PC-3 (cell line): ENCODE measurements around the gene GFRA1.

ENCODE experiments used
- EZH2 ChIP-seq: fragments of 300-600 bp; sonication (generic); IDR thresholded peaks from one replicate; pipeline ENCODE4 v1.6.1; 2017; ENCODE audit warnings: antibody characterized with exemption, mild to moderate bottlenecking, low read length; ENCODE audit not compliant: unreplicated experiment
- EZH2phosphoT487 ChIP-seq: fragments of 300-600 bp; sonication (generic); IDR thresholded peaks from 2 replicates; pipeline ENCODE4 v1.6.1; 2018; ENCODE audit warnings: mild to moderate bottlenecking, antibody characterized with exemption, low read length, borderline replicate concordance
- TF ChIP-seq, protein P1 (sequence below): fragments of 300-600 bp; sonication (generic); conservative IDR thresholded peaks from 2 replicates; pipeline ENCODE4 v1.5.1; 2017; ENCODE audit warnings: antibody characterized with exemption, low read depth, mild to moderate bottlenecking, low read length

DNA sequence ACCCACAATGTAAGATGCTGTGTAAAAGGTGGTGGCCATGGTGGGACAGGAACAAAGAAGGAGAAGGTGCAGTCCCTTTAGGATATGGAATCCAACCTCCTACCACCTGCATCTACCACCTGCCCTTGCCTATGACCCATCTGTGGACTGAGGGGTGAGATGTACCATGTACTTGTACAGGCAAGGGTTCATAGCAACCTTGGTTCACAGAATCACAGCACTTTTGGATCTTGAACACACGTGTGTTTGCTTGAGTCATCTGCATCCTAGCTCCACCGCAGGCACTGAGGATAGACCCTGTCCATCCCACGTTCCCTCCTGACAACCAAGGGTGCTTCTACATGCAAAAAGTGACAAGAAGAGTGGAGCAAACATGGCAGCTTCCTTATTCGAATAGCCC, 162.3 kb downstream of the GFRA1 start:
- TF ChIP-seq, protein P1, sequence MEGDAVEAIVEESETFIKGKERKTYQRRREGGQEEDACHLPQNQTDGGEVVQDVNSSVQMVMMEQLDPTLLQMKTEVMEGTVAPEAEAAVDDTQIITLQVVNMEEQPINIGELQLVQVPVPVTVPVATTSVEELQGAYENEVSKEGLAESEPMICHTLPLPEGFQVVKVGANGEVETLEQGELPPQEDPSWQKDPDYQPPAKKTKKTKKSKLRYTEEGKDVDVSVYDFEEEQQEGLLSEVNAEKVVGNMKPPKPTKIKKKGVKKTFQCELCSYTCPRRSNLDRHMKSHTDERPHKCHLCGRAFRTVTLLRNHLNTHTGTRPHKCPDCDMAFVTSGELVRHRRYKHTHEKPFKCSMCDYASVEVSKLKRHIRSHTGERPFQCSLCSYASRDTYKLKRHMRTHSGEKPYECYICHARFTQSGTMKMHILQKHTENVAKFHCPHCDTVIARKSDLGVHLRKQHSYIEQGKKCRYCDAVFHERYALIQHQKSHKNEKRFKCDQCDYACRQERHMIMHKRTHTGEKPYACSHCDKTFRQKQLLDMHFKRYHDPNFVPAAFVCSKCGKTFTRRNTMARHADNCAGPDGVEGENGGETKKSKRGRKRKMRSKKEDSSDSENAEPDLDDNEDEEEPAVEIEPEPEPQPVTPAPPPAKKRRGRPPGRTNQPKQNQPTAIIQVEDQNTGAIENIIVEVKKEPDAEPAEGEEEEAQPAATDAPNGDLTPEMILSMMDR: no peak
- TF ChIP-seq EZH2phosphoT487 (no peak), EZH2 (no peak)
